T-helper 2 cell (primary cell): ENCODE data around the gene PSMB5.
A peak's percentile ranks its signal among the peaks of the same experiment; 100 is the strongest.
"Not testable (repeated sequence)": the region's sequence is repeated elsewhere in the genome, so short reads cannot be mapped to it uniquely, and the experiment has no call there.

Source experiments
- DNase-seq, 5 experiments: peaks; one replicate each; pipeline versions ENCODE4 v3.0.0 to v3.0.0-alpha.2; 2012 to 2022

PSMB5 gene

GRCh38 chr14:23043145-23043544 is 8.4 kb upstream of the PSMB5 start:
- DNase-seq: no peak

DNA sequence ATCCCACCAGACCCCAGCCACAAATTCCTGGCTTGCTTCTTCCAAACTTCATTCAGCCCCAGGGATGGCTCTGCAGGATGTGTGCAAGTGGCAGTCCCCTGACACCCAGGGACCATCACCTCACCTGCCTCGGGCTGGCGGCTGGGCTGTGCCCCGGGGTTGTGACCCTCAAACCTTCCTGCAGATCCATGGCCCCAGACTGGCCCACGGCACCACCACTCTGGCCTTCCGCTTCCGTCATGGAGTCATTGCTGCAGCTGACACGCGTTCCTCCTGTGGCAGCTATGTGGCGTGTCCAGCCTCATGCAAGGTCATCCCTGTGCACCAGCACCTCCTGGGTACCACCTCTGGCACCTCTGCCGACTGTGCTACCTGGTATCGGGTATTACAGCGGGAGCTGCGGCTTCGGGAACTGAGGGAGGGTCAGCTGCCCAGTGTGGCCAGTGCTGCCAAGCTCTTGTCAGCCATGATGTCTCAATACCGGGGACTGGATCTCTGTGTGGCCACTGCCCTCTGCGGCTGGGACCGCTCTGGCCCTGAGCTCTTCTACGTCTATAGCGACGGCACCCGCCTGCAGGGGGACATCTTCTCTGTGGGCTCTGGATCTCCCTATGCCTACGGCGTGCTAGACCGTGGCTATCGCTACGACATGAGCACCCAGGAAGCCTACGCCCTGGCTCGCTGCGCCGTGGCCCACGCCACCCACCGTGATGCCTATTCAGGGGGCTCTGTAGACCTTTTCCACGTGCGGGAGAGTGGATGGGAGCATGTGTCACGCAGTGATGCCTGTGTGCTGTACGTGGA is 7.7 kb upstream of the PSMB5 start, which contains the start of gene PSMB11:
Gene PSMB11, plus strand, starts transcription at position 51 of the 804 bp plus-strand sequence. Its CDS starts 14 bp downstream, at position 65.
- no peak for DNase-seq

DNA sequence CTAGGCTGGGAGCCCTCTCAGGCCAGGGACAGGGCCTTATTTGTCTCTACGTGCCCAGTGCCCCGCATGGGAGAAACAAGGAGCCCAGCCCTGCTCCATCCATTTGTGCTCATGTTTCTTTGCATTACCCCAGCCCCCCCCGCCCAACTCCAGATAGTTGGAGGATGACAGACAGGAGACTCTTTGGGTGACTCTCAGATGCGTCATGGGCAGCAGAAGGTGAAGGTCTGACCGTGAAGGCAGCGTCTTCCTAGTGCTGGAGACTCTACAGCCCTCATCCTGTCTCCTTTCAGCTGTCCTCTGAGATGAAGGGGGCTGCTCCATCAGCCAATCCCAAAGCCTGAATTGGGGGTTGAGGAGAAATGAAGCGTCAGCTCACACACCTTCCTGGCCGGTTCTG is 7.0 kb upstream of the PSMB5 start:
- no peak for DNase-seq

DNA sequence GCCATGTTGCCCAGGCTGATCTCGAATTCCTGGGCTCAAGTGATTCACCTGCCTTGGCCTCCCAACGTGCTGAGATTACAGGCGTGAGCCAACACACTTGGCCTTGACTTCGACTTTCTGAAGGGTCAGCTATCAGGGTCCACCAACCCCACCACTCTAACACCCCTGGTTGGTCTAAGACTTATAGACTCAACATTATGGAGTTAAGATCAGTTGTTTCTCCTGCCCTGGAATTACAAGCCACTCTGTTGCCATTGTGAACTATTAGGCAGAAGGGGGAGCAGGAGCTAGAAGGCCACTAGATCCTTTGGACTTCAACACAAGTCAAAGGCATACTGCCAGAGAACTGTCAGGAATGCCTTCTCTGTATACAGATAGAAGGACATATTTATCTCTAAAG is 5.4 kb upstream of the PSMB5 start:
- no peak for DNase-seq

GRCh38 chr14:23035303-23036144 is 824 bp upstream of the PSMB5 start:
- no peak for DNase-seq

- DNase-seq: peak in 1 of 5 experiments; percentile 9
These were observed 751 bp downstream of the PSMB5 start for GRCh38 chr14:23033801-23034497.

GRCh38 chr14:23033251-23033727 is 1.4 kb downstream of the PSMB5 start:
- peak in 1 of 5 experiments; percentile 40 for DNase-seq

DNA sequence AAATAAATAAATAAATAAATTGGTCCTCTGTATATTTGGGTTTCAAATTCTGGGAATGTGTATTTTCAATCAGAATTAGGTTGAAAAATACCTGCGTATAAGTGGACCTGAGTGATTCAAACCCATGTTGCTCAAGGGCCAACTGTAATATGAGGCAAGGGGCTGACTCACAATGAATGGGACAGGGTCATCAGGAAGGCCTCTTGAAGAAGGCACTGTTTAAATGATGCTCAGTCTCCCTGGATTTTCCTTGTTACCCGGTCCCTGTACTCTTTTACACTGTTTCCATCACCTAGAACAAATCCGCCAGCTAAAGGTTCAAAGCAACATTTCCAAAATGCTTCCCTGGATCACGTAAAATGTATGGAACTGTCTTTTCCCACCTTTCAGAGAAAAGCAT is 3.8 kb downstream of the PSMB5 start:
- DNase-seq: no peak

- peak in 1 of 5 experiments; percentile 68 for DNase-seq
These were observed 5.9 kb downstream of the PSMB5 start for GRCh38 chr14:23028799-23029198.

- no peak for DNase-seq
These were observed 9.4 kb downstream of the PSMB5 start for GRCh38 chr14:23025151-23025814.

GRCh38 chr14:23024612-23025075 is 10.1 kb downstream of the PSMB5 start:
- no peak for DNase-seq

- no peak for DNase-seq
These were observed 10.9 kb downstream of the PSMB5 start for GRCh38 chr14:23023795-23024152.

DNA sequence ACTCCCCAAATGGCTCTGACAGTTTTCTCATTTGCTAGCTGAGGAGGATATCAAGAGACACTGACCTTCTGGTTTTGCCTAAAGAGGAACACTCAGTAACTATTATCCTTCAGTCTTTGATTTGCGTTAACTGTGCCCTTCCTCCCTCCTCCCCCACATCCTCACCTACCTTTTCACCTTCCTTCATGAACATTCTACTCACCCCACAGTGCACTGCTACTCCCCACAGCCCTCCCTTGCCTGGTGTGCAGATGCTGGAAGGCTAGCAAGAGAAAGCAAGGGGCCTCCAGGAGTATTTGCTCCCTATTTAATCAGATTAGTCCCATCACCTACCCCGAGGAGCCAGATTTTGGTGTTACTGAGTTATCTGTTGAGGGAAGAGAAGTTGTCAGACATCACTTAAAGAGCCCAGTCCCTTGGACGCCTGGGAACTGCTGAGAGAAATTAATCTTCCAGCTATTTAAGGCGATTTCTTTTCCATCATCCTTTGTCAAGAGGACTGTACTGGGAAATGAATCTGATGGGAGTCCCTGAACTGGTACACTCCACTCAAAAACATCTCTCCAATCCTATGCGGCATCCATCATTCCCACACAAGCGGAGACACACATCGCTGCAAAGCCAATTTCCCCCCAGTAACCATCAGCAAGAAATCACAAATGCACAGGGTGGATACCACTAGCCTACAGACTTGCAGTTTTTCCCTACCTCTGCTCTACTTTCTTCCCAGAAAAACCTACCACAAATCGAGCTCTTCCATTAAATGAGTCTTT is 11.5 kb downstream of the PSMB5 start:
- no peak for DNase-seq

GRCh38 chr14:23021889-23022442 is 12.7 kb downstream of the PSMB5 start:
- DNase-seq: no peak

DNA sequence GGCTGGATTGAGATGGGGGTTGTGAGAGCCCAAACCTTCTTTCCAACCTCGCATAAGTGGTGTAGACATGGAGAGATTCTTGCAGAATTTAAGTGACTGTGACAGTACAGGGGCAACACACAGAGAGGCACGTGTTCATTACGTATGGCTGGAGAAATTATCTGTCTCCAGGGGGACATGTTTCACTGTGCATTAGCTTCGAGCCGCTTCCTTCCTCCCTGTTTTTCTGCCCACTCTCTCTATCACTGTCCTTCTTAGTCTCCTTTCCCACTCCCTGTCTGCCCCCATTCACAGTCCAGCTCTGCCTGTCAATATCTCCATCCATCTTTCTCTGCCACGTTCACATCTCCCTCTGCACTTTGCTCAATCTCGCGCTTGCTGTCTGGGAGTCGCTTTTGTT is 13.3 kb downstream of the PSMB5 start:
- no peak for DNase-seq

GRCh38 chr14:23020143-23021128 is 14.3 kb downstream of the PSMB5 start:
- peak in 1 of 5 experiments; percentile 9 for DNase-seq

DNA sequence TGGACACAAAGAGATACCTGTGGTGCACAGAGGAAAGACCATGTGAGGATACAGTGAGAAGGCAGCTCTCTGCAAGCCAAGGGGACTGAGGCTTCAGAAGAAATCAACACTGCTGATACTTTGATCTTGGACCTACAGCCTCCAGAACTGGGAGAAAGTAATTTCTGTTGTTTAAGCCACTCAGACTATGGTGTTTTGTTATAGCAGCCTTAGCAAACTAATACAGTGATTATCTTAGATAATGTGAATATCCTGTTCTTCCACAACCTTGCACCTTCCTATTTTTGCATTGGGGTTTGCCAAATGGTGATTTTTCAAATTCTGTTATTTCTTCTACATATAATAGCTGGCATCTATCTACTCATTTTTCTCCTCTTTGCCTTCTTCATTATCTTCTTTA is 16.6 kb downstream of the PSMB5 start:
- DNase-seq: no peak

DNA sequence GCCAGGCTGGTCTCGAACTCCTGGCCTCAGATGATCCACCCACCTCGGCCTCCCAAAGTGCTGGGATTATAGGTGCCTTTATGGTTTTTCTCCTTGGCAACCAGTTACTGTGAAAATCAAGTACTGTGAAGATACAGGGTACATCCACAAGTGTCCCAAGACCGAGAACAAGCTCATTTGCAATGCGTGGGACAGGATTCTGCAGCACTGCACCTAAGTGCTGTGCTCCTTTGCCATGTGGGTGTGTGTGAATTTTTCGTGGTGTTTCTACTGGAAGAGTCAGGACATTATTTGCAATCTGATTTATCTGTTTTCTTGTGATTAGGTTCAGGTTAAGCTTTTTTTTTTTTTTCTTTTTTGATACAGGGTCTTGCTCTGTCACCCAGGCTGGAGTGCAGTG is 17.6 kb downstream of the PSMB5 start:
- no peak for DNase-seq

GRCh38 chr14:23015618-23016017 is 19.1 kb downstream of the PSMB5 start:
- no peak for DNase-seq

GRCh38 chr14:23013749-23014054 is 21.0 kb downstream of the PSMB5 start:
- DNase-seq: not testable (repeated sequence)
